HepG2 (cell line): Measurements from ENCODE around the gene SCFD2. TPM values are rescaled to one million over a fixed set of nuclear protein-coding genes. Genes with fewer than 3 reads are reported as not detected.
A peak's percentile ranks its signal among the peaks of the same experiment; 100 is the strongest.

Source experiments
- ATAC-seq: fragments of 200-7000 bp; cut with Tn5 transposase; 3 replicates; pipeline ENCODE4 v1.9.1; 2020; ENCODE audit warnings: mild to moderate bottlenecking, moderate library complexity
- BruUV-seq: library from RNA; stranded (reverse); fragments of 400-500 nt; replicated peaks from 2 replicates; lab custom pipeline; 2021; lab: Mats Ljungman, UMichigan
- CTCF ChIA-PET: fragments of 300-600 bp; formaldehyde crosslinking; extraction: SDS; loops from one replicate; lab custom pipeline; 2021; ENCODE audit warnings: low total read pairs, inconsistent platforms, low intra/inter-chr PET ratio; lab: Yijun Ruan, JAX
- POLR2A ChIA-PET: fragments of 350-600 bp; sonication (Branson Sonifier 250); formaldehyde crosslinking; loops from one replicate; lab custom pipeline; 2020; ENCODE audit warnings: antibody characterized with exemption, inconsistent platforms; lab: Yijun Ruan, JAX
- DNase-seq: peaks from one replicate; pipeline ENCODE4 v3.0.0-alpha.2; 2015; ENCODE audit warnings: low spot score
- FAIRE-seq: peaks from 3 replicates; lab custom pipeline; 2011; peaks lifted over from hg19 to GRCh38; lab: Jason Lieb, UNC
- H2AFZ ChIP-seq: one replicate; pipeline ENCODE4 v1.6.1; 2011; ENCODE audit warnings: low read length, inconsistent platforms
- H3K27ac ChIP-seq: fragments of 300-600 bp; 3 replicates; pipeline ENCODE4 v1.8.0; 2011; ENCODE audit warnings: mixed run types, mild to moderate bottlenecking, mixed read lengths, low read length, inconsistent platforms; ENCODE audit not compliant: insufficient read depth; ENCODE audit errors: extremely low read length
- H3K27me3 ChIP-seq, 2 experiments: fragments of 200-600 bp in 1 of 2; 2 replicates in 1 of 2; 3 replicates in 1 of 2; pipeline versions ENCODE4 v1.6.0 to v1.8.0; 2011; ENCODE audit warnings: low read length in 2 of 2, mild to moderate bottlenecking in 2 of 2, moderate library complexity in 2 of 2, inconsistent platforms in 1 of 2; ENCODE audit not compliant: insufficient read depth in 2 of 2, control insufficient read depth in 1 of 2
- H3K36me3 ChIP-seq, 2 experiments: fragments of 200-600 bp in 1 of 2; replicated peaks in 1 of 2; 2 replicates in 1 of 2; 3 replicates in 1 of 2; pipeline versions ENCODE4 v1.5.1 to v1.8.0; 2011; ENCODE audit warnings: low read length in 2 of 2, inconsistent platforms in 1 of 2; ENCODE audit not compliant: insufficient read depth in 2 of 2, control insufficient read depth in 1 of 2
- H3K4me1 ChIP-seq: 2 replicates; pipeline ENCODE4 v1.5.1; 2012; ENCODE audit warnings: low read length, inconsistent platforms; ENCODE audit not compliant: insufficient read depth
- H3K4me2 ChIP-seq: 2 replicates; pipeline ENCODE4 v1.6.0; 2011; ENCODE audit warnings: low read depth, low read length, inconsistent platforms
- H3K4me3 ChIP-seq, 3 experiments: fragments of 200-600 bp in 1 of 3; sonication (generic), shearing (Covaris generic) in 1 of 3; replicated peaks in 1 of 3; 2 replicates each; pipeline ENCODE4 v1.5.1; 2011 to 2016; ENCODE audit warnings: low read length in 3 of 3, inconsistent platforms in 2 of 3, low read depth in 2 of 3, mild to moderate bottlenecking in 2 of 3, control low read depth in 1 of 3, mixed read lengths in 1 of 3; ENCODE audit not compliant: insufficient read depth in 1 of 3
- H3K79me2 ChIP-seq: one replicate; pipeline ENCODE4 v1.6.1; 2011; ENCODE audit warnings: low read length, inconsistent platforms; ENCODE audit not compliant: insufficient read depth
- H3K9ac ChIP-seq: 2 replicates; pipeline ENCODE4 v1.6.0; 2011; ENCODE audit warnings: mild to moderate bottlenecking, low read depth, low read length, inconsistent platforms; ENCODE audit not compliant: insufficient read depth
- H3K9me3 ChIP-seq: 2 replicates; pipeline ENCODE4 v1.5.1; 2012; ENCODE audit warnings: mild to moderate bottlenecking, low read length
- H4K20me1 ChIP-seq: 2 replicates; pipeline ENCODE4 v1.6.0; 2011; ENCODE audit warnings: inconsistent platforms, mild to moderate bottlenecking, low read length, moderate library complexity; ENCODE audit not compliant: insufficient read depth
- DNMT3B ChIP-seq: conservative IDR thresholded peaks from 2 replicates; pipeline ENCODE4 v1.6.1; 2016; ENCODE audit warnings: missing biosample characterization, control low read depth
- GTF2F1 ChIP-seq: fragments of 150-350 bp; IDR thresholded peaks from 2 replicates; pipeline ENCODE4 v1.6.1; 2014; ENCODE audit warnings: low read length
- IRF2 ChIP-seq: IDR thresholded peaks from 2 replicates; pipeline ENCODE4 v1.6.1; 2018; ENCODE audit warnings: missing genetic modification reagents, missing compliant biosample characterization
- KDM2A ChIP-seq: sonication (generic); formaldehyde crosslinking; IDR thresholded peaks from 2 replicates; pipeline ENCODE4 v1.4.0; 2020; ENCODE audit warnings: low read depth, missing genetic modification reagents, borderline replicate concordance
- KMT2B ChIP-seq: IDR thresholded peaks from 2 replicates; pipeline ENCODE4 v1.6.1; 2016; ENCODE audit warnings: missing genetic modification reagents, missing compliant biosample characterization
- MIXL1 ChIP-seq: IDR thresholded peaks from 2 replicates; pipeline ENCODE4 v1.6.1; 2016
- SMC3 ChIP-seq: IDR thresholded peaks from 2 replicates; pipeline ENCODE4 v1.6.1; 2011; ENCODE audit warnings: low read length, improper control_type of control experiment
- TEAD3 ChIP-seq: optimal IDR thresholded peaks from 2 replicates; pipeline ENCODE3; 2016; ENCODE audit warnings: borderline replicate concordance
- ZNF264 ChIP-seq: sonication (generic); formaldehyde crosslinking; IDR thresholded peaks from 2 replicates; pipeline ENCODE4 v1.4.0; 2020; ENCODE audit warnings: missing genetic modification reagents
- ZNF672 ChIP-seq: sonication (generic); formaldehyde crosslinking; IDR thresholded peaks from 2 replicates; pipeline ENCODE4 v1.8.1; 2022; ENCODE audit warnings: missing genetic modification reagents
- WGBS: methylation state at CpG from one replicate; pipeline ENCODE4 v1.1.6; 2017; ENCODE audit warnings: low lambda C conversion rate; 5-methylcytosine and 5-hydroxymethylcytosine counted together
- in situ Hi-C: cut with HindIII; loops from 2 replicates; pipeline ENCODE4 v1.10.0; 2017; ENCODE audit warnings: low pct_unique_long_range_greater_than_20kb; ENCODE audit not compliant: extremely low pct_ligation_motif_present
- intact Hi-C: fragments of 100-400 bp; cut with micrococcal nuclease; formaldehyde crosslinking; loops from one replicate; pipeline ENCODE4 v1.10.0; 2022; ENCODE audit not compliant: unreplicated experiment
- polyA plus RNA-seq, 8 experiments: library from polyadenylated mRNA; depleted of rRNA in 3 of 8; stranded (reverse) in 7 of 8; unstranded in 1 of 8; fragments of >200 nt; fragmentation: Illumina TruSeq in 4 of 8; extraction: Trizol in 4 of 8; gene quantifications; 2 replicates each; pipeline versions ENCODE4 v1.2.1 to v1.2.3, GENCODE V29; 2011 to 2016; ENCODE audit warnings: low read depth in 4 of 8, missing spikeins in 1 of 8, mixed read lengths in 1 of 8; ENCODE audit not compliant: insufficient read depth in 1 of 8
- total RNA-seq, 5 experiments: library from RNA; depleted of rRNA; stranded (reverse); fragments of >200 nt; fragmentation: Illumina TruSeq; extraction: Trizol; gene quantifications; 2 replicates each; pipeline ENCODE4 v1.2.3, GENCODE V29; 2016; ENCODE audit warnings: low read depth in 1 of 5
- TF ChIP-seq, protein P1 (sequence below): sonication (generic); formaldehyde crosslinking; IDR thresholded peaks from 2 replicates; pipeline ENCODE4 v1.5.0; 2020; ENCODE audit warnings: mild to moderate bottlenecking, missing genetic modification reagents
- TF ChIP-seq, protein P2 (sequence below): sonication (generic); formaldehyde crosslinking; IDR thresholded peaks from 2 replicates; pipeline ENCODE4 v1.5.0; 2020; ENCODE audit warnings: mild to moderate bottlenecking, missing genetic modification reagents, moderate library complexity

SCFD2 gene
- total and polyA plus RNA-seq, 2 of the 13 experiments (the other 11 are each of a cell fraction or from before 2014, with no cell fraction given) = 4.6 to 15.6 TPM

DNA sequence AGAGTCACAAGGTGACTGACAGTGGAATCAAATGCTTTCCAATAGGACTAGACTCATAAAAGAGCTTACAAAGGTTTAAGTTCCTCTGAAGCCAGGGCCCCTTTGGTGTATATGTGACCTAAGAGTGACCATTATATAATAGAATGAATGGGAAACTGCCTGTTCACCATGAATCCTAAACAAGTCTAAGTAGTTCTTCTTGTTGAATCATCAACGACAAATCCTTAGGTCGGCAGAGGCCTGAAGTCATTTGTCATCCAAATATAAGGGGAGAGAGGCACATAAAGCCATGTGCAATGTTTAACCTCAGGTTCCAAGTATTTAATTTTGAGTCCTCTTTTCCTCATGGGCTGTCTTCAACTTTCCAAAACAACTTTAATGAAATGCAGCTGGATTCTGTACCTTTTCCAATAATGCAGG, 381.4 kb downstream of the SCFD2 start:
- ChIA-PET POLR2A (interaction anchor here (1.1 kb wide), 1 partner anchor 73 kb away, joined by 3 read pairs; no protein-coding TSS in a partner anchor), CTCF (interaction anchor here (1.0 to 3.0 kb wide), 5 partner anchors 73 to 750 kb away, joined by 4 to 26 read pairs (median 15); no protein-coding TSS in a partner anchor)
- no TSS peak for BruUV-seq
- H3K9ac ChIP-seq = no peak overlapping the region
- in situ Hi-C loops (loop anchor here (5.0 to 25.0 kb wide), 4 partner anchors 272 to 752 kb away; no protein-coding TSS in a partner anchor), intact Hi-C loops (loop anchor here (5.0 kb wide), 1 partner anchor 262 kb away; no protein-coding TSS in a partner anchor)
- no peak for FAIRE-seq
- H3K36me3 ChIP-seq = no peaks in the 10 kb centered on the region
- H3K4me2 ChIP-seq = no peak overlapping the region
- ATAC-seq = no peak
- TF ChIP-seq, protein P1, sequence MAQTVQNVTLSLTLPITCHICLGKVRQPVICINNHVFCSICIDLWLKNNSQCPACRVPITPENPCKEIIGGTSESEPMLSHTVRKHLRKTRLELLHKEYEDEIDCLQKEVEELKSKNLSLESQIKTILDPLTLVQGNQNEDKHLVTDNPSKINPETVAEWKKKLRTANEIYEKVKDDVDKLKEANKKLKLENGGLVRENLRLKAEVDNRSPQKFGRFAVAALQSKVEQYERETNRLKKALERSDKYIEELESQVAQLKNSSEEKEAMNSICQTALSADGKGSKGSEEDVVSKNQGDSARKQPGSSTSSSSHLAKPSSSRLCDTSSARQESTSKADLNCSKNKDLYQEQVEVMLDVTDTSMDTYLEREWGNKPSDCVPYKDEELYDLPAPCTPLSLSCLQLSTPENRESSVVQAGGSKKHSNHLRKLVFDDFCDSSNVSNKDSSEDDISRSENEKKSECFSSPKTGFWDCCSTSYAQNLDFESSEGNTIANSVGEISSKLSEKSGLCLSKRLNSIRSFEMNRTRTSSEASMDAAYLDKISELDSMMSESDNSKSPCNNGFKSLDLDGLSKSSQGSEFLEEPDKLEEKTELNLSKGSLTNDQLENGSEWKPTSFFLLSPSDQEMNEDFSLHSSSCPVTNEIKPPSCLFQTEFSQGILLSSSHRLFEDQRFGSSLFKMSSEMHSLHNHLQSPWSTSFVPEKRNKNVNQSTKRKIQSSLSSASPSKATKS = no peak
- no peak for TF ChIP-seq DNMT3B (CRISPR knock-in tag)
- H3K9me3 ChIP-seq = no peaks in the 10 kb centered on the region
- 51% methylated on average over 2 of the region's 2 CpGs for WGBS
- H3K27me3 ChIP-seq = no peaks in the 10 kb centered on the region
- H4K20me1 ChIP-seq = no peaks in the 10 kb centered on the region
- peaks cover 14% of the 10 kb centered on the region for H3K4me1 ChIP-seq
- no peak overlapping the region for H3K27ac ChIP-seq
- no peak overlapping the region for H3K4me3 ChIP-seq
- DNase-seq = no peak
- H2AFZ ChIP-seq = no peak overlapping the region
- no peaks in the 10 kb centered on the region for H3K79me2 ChIP-seq

DNA sequence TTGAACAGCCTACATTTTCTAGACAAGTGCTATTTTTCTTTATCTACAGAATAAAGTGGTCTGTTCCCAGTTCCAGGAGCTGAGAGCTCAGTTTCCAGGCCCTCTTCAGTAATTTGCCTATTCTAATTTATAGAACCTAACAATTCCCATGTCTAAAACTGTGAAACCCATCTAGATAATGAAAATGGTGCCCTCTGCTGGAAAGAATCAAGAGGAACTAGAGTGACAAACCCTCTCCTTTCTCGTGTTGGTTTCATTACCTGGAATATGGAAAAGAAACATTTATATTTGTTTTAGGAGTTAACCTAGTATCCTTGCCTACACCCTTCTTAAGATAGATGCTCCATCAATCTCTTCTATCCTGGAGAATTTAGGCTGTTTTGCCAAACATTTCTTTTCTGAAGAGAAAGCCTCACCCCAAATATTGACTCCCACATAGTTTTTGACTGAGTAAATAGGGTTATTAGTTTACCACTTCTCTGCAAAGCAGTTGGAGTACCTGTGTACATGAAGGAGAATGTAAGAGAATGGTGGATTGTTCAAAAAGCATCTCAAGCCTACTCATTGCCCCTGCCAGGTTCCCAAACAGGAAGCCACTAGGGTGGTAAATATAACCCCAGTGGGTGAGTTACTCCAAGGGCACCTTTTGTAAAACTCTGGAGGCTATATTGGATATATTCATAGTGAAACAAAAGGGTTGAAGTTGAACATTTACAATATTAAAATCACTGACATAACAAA, 382.1 kb downstream of the SCFD2 start:
- DNase-seq = peak; percentile 67
- BruUV-seq = no TSS peak
- Histone ChIP-seq H3K9me3 (no peaks in the 10 kb centered on the region), H3K27me3 (no peaks in the 10 kb centered on the region), H3K79me2 (no peaks in the 10 kb centered on the region), H2AFZ (no peak overlapping the region), H3K4me2 (no peak overlapping the region), H4K20me1 (no peaks in the 10 kb centered on the region), H3K4me3 (no peak overlapping the region), H3K9ac (no peak overlapping the region), H3K27ac (no peak overlapping the region), H3K36me3 (no peaks in the 10 kb centered on the region), H3K4me1 (peaks cover 13% of the 10 kb centered on the region)
- peak; percentile 82 for ATAC-seq
- peak; percentile 53 for FAIRE-seq
- in situ Hi-C loops = loop anchor here (5.0 to 25.0 kb wide), 4 partner anchors 271 to 751 kb away; no protein-coding TSS in a partner anchor
- ChIA-PET POLR2A (interaction anchor here (1.1 kb wide), 1 partner anchor 72 kb away, joined by 3 read pairs; no protein-coding TSS in a partner anchor), CTCF (interaction anchor here (1.0 to 3.0 kb wide), 5 partner anchors 72 to 749 kb away, joined by 4 to 26 read pairs (median 15); no protein-coding TSS in a partner anchor)
- intact Hi-C loops = loop anchor here (1.0 to 5.0 kb wide), 5 partner anchors 71 to 749 kb away; no protein-coding TSS in a partner anchor
- WGBS = 4% methylated on average over 1 of the region's 1 CpG
- TF ChIP-seq KDM2A (CRISPR knock-in tag) (no peak), KMT2B (CRISPR knock-in tag) (no peak), MIXL1 (0 out of 2 replicates have a peak, but pooled peaks have one; percentile 51), SMC3 (peak; percentile 61; the same call in 1 of the 2 replicates), ZNF672 (no peak), IRF2 (CRISPR knock-in tag) (no peak), TEAD3 (CRISPR knock-in tag) (peak; percentile 38), ZNF264 (CRISPR knock-in tag) (no peak), GTF2F1 (no peak)
- TF ChIP-seq, protein P2, sequence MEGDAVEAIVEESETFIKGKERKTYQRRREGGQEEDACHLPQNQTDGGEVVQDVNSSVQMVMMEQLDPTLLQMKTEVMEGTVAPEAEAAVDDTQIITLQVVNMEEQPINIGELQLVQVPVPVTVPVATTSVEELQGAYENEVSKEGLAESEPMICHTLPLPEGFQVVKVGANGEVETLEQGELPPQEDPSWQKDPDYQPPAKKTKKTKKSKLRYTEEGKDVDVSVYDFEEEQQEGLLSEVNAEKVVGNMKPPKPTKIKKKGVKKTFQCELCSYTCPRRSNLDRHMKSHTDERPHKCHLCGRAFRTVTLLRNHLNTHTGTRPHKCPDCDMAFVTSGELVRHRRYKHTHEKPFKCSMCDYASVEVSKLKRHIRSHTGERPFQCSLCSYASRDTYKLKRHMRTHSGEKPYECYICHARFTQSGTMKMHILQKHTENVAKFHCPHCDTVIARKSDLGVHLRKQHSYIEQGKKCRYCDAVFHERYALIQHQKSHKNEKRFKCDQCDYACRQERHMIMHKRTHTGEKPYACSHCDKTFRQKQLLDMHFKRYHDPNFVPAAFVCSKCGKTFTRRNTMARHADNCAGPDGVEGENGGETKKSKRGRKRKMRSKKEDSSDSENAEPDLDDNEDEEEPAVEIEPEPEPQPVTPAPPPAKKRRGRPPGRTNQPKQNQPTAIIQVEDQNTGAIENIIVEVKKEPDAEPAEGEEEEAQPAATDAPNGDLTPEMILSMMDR (CRISPR knock-in tag) = peak; percentile 64
